ENCODE results near the gene ALG9. TPM values are rescaled to one million over a fixed set of nuclear protein-coding genes. Genes with fewer than 3 reads are reported as not detected.
"Not testable (repeated sequence)": the region's sequence is repeated elsewhere in the genome, so short reads cannot be mapped to it uniquely, and the experiment has no call there.

ALG9 gene
- total RNA-seq, 1 donor from 2014 or later: 69.4 TPM

DNA sequence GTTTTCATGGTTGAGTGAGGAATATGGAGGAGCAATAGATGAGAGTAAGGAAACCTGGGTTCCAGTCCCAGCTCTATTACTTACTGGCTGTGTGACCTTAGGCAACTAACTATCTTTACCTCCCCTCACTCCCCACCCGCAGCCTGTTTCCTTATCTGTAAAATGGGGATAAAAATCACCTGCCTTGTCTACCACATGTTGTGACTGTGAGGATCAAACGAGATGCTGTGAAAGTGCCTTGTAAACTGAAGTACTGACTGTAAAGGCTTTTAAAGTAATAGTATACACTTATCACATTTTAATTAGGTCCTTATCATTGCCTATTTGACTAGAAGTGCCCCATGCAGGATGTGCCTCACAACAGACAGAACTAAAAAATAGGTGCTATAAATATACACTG is 86.3 kb downstream of the ALG9 start:
- H3K36me3 Mint-ChIP-seq (ENCODE audit: unreplicated experiment): no peaks in the 10 kb centered on the region
- H3K27ac Mint-ChIP-seq (ENCODE audit: unreplicated experiment): no peak overlapping the region
- H3K4me3 Mint-ChIP-seq (ENCODE audit: unreplicated experiment): no peak overlapping the region
- no peaks in the 10 kb centered on the region for H3K9me3 Mint-ChIP-seq (ENCODE audit: unreplicated experiment)
- peaks cover 5% of the 10 kb centered on the region for H3K4me1 Mint-ChIP-seq (ENCODE audit: low read depth, unreplicated experiment)
- TF ChIP-seq CTCF (IDR thresholded peaks at IDR 0.05; ENCODE audit: partially characterized antibody, unreplicated experiment): no peak
- H3K27me3 Mint-ChIP-seq (ENCODE audit: unreplicated experiment): no peaks in the 10 kb centered on the region
- DNase-seq: no peak

DNA sequence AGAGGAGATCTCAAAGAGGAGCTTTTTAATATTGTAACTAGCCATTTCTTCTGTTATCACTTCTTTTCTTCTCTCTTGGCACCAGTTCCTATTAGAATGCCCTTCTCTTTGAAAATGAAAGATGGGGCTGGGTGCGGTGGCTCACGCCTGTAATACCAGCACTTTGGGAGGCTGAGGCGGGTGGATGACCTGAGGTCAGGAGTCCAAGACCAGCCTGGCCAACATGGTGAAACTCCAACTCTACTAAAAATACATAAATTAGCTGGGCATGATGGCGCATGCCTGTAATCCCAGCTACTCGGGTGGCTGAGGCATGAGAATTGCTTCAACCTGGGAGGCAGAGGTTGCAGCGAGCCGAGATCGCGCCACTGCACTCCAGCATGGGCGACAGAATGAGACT is 87.1 kb downstream of the ALG9 start:
- H3K36me3 Mint-ChIP-seq (ENCODE audit: unreplicated experiment); H3K4me3 Mint-ChIP-seq (ENCODE audit: unreplicated experiment); H3K27me3 Mint-ChIP-seq (ENCODE audit: unreplicated experiment); H3K27ac Mint-ChIP-seq (ENCODE audit: unreplicated experiment); DNase-seq; H3K4me1 Mint-ChIP-seq (ENCODE audit: low read depth, unreplicated experiment); H3K9me3 Mint-ChIP-seq (ENCODE audit: unreplicated experiment): not testable (repeated sequence)

DNA sequence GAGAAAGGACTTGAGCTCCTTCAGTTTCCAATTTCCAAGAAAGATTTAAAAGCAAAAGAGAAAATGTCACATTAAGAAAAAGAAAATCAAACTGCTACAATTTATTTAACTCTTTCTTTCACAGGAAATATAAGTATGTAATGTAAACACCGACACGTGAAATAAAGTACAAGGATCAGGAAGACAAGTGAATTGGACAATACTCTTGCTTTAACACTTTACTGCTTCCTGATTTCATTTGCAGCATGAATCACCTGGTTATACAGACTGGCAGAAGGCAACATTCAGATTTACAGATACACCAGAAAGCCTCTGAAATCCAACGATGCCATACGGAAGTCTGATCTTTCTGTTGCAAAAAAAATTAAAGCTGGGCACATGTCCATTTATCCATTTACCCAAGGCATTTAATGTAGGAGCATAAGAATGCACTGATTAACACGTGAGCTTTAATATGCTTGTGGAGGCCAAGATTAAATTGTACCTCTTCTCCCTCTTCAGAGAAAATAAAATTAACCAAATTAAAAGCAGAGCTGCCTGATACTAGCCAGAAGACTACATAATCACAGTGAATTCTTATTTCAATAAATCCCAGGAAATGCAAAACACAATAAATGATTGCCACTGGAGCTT is 89.2 kb downstream of the ALG9 start:
- no peaks in the 10 kb centered on the region for H3K9me3 Mint-ChIP-seq (ENCODE audit: unreplicated experiment)
- DNase-seq: no peak
- H3K27me3 Mint-ChIP-seq (ENCODE audit: unreplicated experiment): no peaks in the 10 kb centered on the region
- H3K36me3 Mint-ChIP-seq (ENCODE audit: unreplicated experiment): no peaks in the 10 kb centered on the region
- no peak overlapping the region for H3K4me3 Mint-ChIP-seq (ENCODE audit: unreplicated experiment)
- no peak overlapping the region for H3K27ac Mint-ChIP-seq (ENCODE audit: unreplicated experiment)
- no peak for TF ChIP-seq CTCF (IDR thresholded peaks at IDR 0.05; ENCODE audit: partially characterized antibody, unreplicated experiment)
- H3K4me1 Mint-ChIP-seq (ENCODE audit: low read depth, unreplicated experiment): peaks cover 12% of the 10 kb centered on the region

DNA sequence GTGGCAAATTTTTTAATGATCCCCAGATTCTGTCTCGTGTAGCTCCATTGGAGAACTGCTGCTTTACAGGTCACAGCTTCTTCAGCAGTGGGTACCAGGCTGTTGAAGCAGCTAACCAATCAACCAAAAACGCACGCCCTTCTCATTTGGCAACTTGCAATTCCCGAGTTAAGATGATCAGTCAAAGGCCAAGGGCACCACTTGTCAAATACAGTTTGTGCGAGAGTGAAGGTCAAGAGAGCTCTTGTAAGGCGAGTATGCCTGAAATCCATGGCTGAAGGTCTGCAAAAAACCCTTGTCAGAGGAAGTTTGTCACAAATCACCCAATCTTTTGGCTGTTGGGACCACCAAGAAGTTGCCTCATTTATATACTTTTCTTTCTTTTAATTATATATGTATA is 92.3 kb downstream of the ALG9 start:
- H3K9me3 Mint-ChIP-seq (ENCODE audit: unreplicated experiment): no peaks in the 10 kb centered on the region
- no peak overlapping the region for H3K27ac Mint-ChIP-seq (ENCODE audit: unreplicated experiment)
- no peaks in the 10 kb centered on the region for H3K36me3 Mint-ChIP-seq (ENCODE audit: unreplicated experiment)

GRCh38 chr11:111778047-111778558 is 93.3 kb downstream of the ALG9 start:
- Mint-ChIP-seq H3K9me3 (ENCODE audit: unreplicated experiment) (no peaks in the 10 kb centered on the region), H3K36me3 (ENCODE audit: unreplicated experiment) (no peaks in the 10 kb centered on the region), H3K4me3 (ENCODE audit: unreplicated experiment) (no peak overlapping the region)

More for the DNA sequence above, 92.3 kb downstream of the ALG9 start:
- Mint-ChIP-seq H3K27me3 (ENCODE audit: unreplicated experiment) (no peaks in the 10 kb centered on the region), H3K4me3 (ENCODE audit: unreplicated experiment) (no peak overlapping the region), H3K4me1 (ENCODE audit: low read depth, unreplicated experiment) (peaks cover 7% of the 10 kb centered on the region)
- DNase-seq: no peak
- TF ChIP-seq CTCF (IDR thresholded peaks at IDR 0.05; ENCODE audit: partially characterized antibody, unreplicated experiment): no peak

More at GRCh38 chr11:111778047-111778558, 93.3 kb downstream of the ALG9 start:
- no peak overlapping the region for H3K27ac Mint-ChIP-seq (ENCODE audit: unreplicated experiment)
- no peak for DNase-seq
- H3K4me1 Mint-ChIP-seq (ENCODE audit: low read depth, unreplicated experiment): peaks cover 7% of the 10 kb centered on the region
- TF ChIP-seq CTCF (IDR thresholded peaks at IDR 0.05; ENCODE audit: partially characterized antibody, unreplicated experiment): no peak
- no peaks in the 10 kb centered on the region for H3K27me3 Mint-ChIP-seq (ENCODE audit: unreplicated experiment)

Data from glutamatergic neuron (in vitro differentiated cells).